ENCODE measurements around the gene PPP1R14D.

DNA sequence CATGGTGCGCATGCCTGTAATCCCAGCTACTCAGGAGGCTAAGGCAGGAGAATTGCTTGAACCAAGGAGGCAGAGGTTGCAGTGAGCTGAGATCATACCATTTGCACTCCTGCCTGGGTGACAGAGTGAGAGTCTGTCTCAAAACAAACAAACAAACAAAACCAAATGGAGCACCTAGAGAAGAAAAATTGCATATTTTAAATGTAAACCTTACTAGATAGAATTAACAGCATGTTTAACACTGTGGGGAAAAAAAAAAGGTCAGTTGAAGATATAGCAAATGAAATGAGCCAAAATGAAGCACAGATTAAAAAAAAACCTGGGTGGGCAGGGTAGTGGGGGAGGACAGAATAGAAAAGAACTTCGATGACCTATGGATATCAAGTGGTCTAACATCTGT lies 7.3 kb downstream of the PPP1R14D start:
- TF ChIP-seq CTCF (IDR thresholded peaks at IDR 0.05; ENCODE audit: low read length) (no peak), EZH2phosphoT487 (IDR thresholded peaks at IDR 0.05; ENCODE audit: low read length) (no peak)

All from MM.1S (cell line).